HG02981 (cell line): Measurements from ENCODE around the gene ANK3.

Experiments
- ATAC-seq: cut with Tn5 transposase; IDR thresholded peaks from one replicate; pipeline ENCODE4 v1.9.1; 2021; ENCODE audit warnings: mild to moderate bottlenecking, moderate library complexity; ENCODE audit not compliant: unreplicated experiment

The ANK3 gene

GRCh38 chr10:60107308-60107976 is 282.2 kb downstream of the ANK3 start:
- no peak for ATAC-seq

- no peak for ATAC-seq
Observed at GRCh38 chr10:60105295-60105695, 284.4 kb downstream of the ANK3 start.

- ATAC-seq, result no peak
Observed at GRCh38 chr10:60101821-60102220, 287.9 kb downstream of the ANK3 start.

- ATAC-seq, result no peak
Observed at GRCh38 chr10:60099998-60100747, 289.5 kb downstream of the ANK3 start.

GRCh38 chr10:60098677-60099601 is 290.7 kb downstream of the ANK3 start:
- ATAC-seq, result no peak

GRCh38 chr10:60096761-60097513 is 292.7 kb downstream of the ANK3 start:
- peak; percentile 96 for ATAC-seq

GRCh38 chr10:60093317-60093716 is 296.4 kb downstream of the ANK3 start:
- peak; percentile 40 for ATAC-seq

- ATAC-seq, result peak; percentile 62
Observed at GRCh38 chr10:60086862-60087261, 302.8 kb downstream of the ANK3 start.

- no peak for ATAC-seq
Observed at GRCh38 chr10:60086421-60086820, 303.3 kb downstream of the ANK3 start.

GRCh38 chr10:60082744-60083344 is 306.8 kb downstream of the ANK3 start:
- no peak for ATAC-seq

GRCh38 chr10:60082341-60082740 is 307.3 kb downstream of the ANK3 start:
- no peak for ATAC-seq

GRCh38 chr10:60073781-60074656 is 315.7 kb downstream of the ANK3 start:
- peak; percentile 87 for ATAC-seq

- ATAC-seq, result no peak
Observed at GRCh38 chr10:60073397-60073780, 316.3 kb downstream of the ANK3 start.

- ATAC-seq, result no peak
Observed at GRCh38 chr10:60069311-60069710, 320.4 kb downstream of the ANK3 start.

GRCh38 chr10:60050366-60050765 is 339.3 kb downstream of the ANK3 start:
- no peak for ATAC-seq

- ATAC-seq, result no peak
Observed at GRCh38 chr10:60048091-60048501, 341.6 kb downstream of the ANK3 start.

GRCh38 chr10:60045571-60045970 is 344.1 kb downstream of the ANK3 start:
- ATAC-seq, result no peak

GRCh38 chr10:60044971-60045370 is 344.7 kb downstream of the ANK3 start:
- no peak for ATAC-seq

GRCh38 chr10:60044242-60044641 is 345.4 kb downstream of the ANK3 start:
- ATAC-seq, result no peak
